ENCODE data around the gene ACOT12. TPM values are rescaled to one million over a fixed set of nuclear protein-coding genes. Genes with fewer than 3 reads are reported as not detected.

Gene ACOT12
- polyA plus RNA-seq, 3 donors = not detected

- no peak for DNase-seq
- no peaks in the 10 kb centered on the region for H3K27me3 ChIP-seq (ENCODE audit: control insufficient read depth in 2 of 2, insufficient read depth in 2 of 2, low read length in 2 of 2)
- Mint-ChIP-seq H3K27ac (no peak overlapping the region), H3K4me3 (no peak overlapping the region), H3K27me3 (ENCODE audit: low read depth in 3 of 3) (no peaks in the 10 kb centered on the region), H3K4me1 (peaks cover 6% of the 10 kb centered on the region), H3K36me3 (no peaks in the 10 kb centered on the region), H3K9me3 (peaks cover 0 to 2% (median 0%) of the 10 kb centered on the region in 7 donors)
- H3K4me3 ChIP-seq (replicated peaks in 1 of 3; ENCODE audit: low read depth in 2 of 3, low read length in 3 of 3) = no peak overlapping the region
- no peaks in the 10 kb centered on the region for H3K4me1 ChIP-seq (ENCODE audit: control insufficient read depth in 1 of 2, insufficient read depth in 2 of 2, low read length in 2 of 2)
- 92% methylated on average over 4 of the region's 7 CpGs for WGBS (ENCODE audit: insufficient coverage)
- H3K27ac ChIP-seq (ENCODE audit: low read depth in 1 of 2, low read length in 2 of 2) = no peak overlapping the region
- no peaks in the 10 kb centered on the region for H3K36me3 ChIP-seq (replicated peaks in 1 of 2; ENCODE audit: control insufficient read depth in 1 of 2, insufficient read depth in 2 of 2, low read length in 2 of 2)
- no peaks in the 10 kb centered on the region for H3K79me2 ChIP-seq (ENCODE audit: insufficient read depth, low read length)
- intact Hi-C loops (cut with micrococcal nuclease) = no loop called here
- no peak overlapping the region for H3K4me2 ChIP-seq (replicated peaks; ENCODE audit: extremely low read depth, low read length, poor library complexity, severe bottlenecking)
- no peaks in the 10 kb centered on the region for H3K9me3 ChIP-seq (replicated peaks in 1 of 2; ENCODE audit: control insufficient read depth in 1 of 2, insufficient read depth in 1 of 2, low read length in 2 of 2)
- no peak overlapping the region for H2AFZ ChIP-seq (ENCODE audit: insufficient read depth, low read depth, low read length, poor library complexity, severe bottlenecking)
- no peak for TF ChIP-seq CTCF (IDR thresholded peaks at IDR 0.05)
- no peak overlapping the region for H3K9ac ChIP-seq (ENCODE audit: insufficient read depth, low read length, poor library complexity, severe bottlenecking)
- no peaks in the 10 kb centered on the region for H4K20me1 ChIP-seq (ENCODE audit: insufficient read depth, low read length)
Observed at GRCh38 chr5:81405126-81405891, 11.4 kb upstream of the ACOT12 start.

- peaks cover 0 to 4% of the 10 kb centered on the region in 2 donors for H3K27me3 ChIP-seq (ENCODE audit: control insufficient read depth in 2 of 2, insufficient read depth in 2 of 2, low read length in 2 of 2)
- H3K9ac ChIP-seq (ENCODE audit: insufficient read depth, low read length, poor library complexity, severe bottlenecking) = no peak overlapping the region
- Mint-ChIP-seq H3K27ac (no peak overlapping the region), H3K36me3 (no peaks in the 10 kb centered on the region), H3K9me3 (peaks cover 0 to 2% (median 0%) of the 10 kb centered on the region in 7 donors), H3K27me3 (ENCODE audit: low read depth in 3 of 3) (peaks cover 0 to 7% (median 0%) of the 10 kb centered on the region in 3 donors), H3K4me1 (peaks cover 8% of the 10 kb centered on the region), H3K4me3 (no peak overlapping the region)
- H3K36me3 ChIP-seq (replicated peaks in 1 of 2; ENCODE audit: control insufficient read depth in 1 of 2, insufficient read depth in 2 of 2, low read length in 2 of 2) = no peaks in the 10 kb centered on the region
- H3K9me3 ChIP-seq (replicated peaks in 1 of 2; ENCODE audit: control insufficient read depth in 1 of 2, insufficient read depth in 1 of 2, low read length in 2 of 2) = no peaks in the 10 kb centered on the region
- no peak overlapping the region for H3K27ac ChIP-seq (ENCODE audit: low read depth in 1 of 2, low read length in 2 of 2)
- no peaks in the 10 kb centered on the region for H3K79me2 ChIP-seq (ENCODE audit: insufficient read depth, low read length)
- TF ChIP-seq CTCF (IDR thresholded peaks at IDR 0.05) = no peak
- intact Hi-C loops (cut with micrococcal nuclease) = no loop called here
- no peaks in the 10 kb centered on the region for H4K20me1 ChIP-seq (ENCODE audit: insufficient read depth, low read length)
- WGBS (ENCODE audit: insufficient coverage) = no CpG with 5 or more reads among the region's 2 CpGs
- no peak overlapping the region for H3K4me2 ChIP-seq (replicated peaks; ENCODE audit: extremely low read depth, low read length, poor library complexity, severe bottlenecking)
- H3K4me3 ChIP-seq (replicated peaks in 1 of 3; ENCODE audit: low read depth in 2 of 3, low read length in 3 of 3) = no peak overlapping the region
- no peak overlapping the region for H2AFZ ChIP-seq (ENCODE audit: insufficient read depth, low read depth, low read length, poor library complexity, severe bottlenecking)
- no peaks in the 10 kb centered on the region for H3K4me1 ChIP-seq (ENCODE audit: control insufficient read depth in 1 of 2, insufficient read depth in 2 of 2, low read length in 2 of 2)
- no peak for DNase-seq
Observed at GRCh38 chr5:81402192-81402930, 8.4 kb upstream of the ACOT12 start.
